Left hindlimb (tissue), 1 donor: ENCODE measurements around the gene GLG1.

Source experiments
- DNase-seq: peaks from one replicate; pipeline ENCODE4 v3.0.0-alpha.2; 2018

The GLG1 gene

GRCh38 chr16:74608381-74608780 is 1.5 kb upstream of the GLG1 start:
- no peak for DNase-seq

GRCh38 chr16:74607962-74608356 is 1.0 kb upstream of the GLG1 start:
- DNase-seq: no peak

- DNase-seq: no peak
These were observed 522 bp upstream of the GLG1 start for GRCh38 chr16:74607310-74607961.

- DNase-seq: no peak
These were observed 981 bp downstream of the GLG1 start for GRCh38 chr16:74605746-74606520.

- no peak for DNase-seq
These were observed 1.6 kb downstream of the GLG1 start for GRCh38 chr16:74605332-74605731.

GRCh38 chr16:74603848-74604247 is 3.1 kb downstream of the GLG1 start:
- no peak for DNase-seq

- DNase-seq: no peak
These were observed 5.6 kb downstream of the GLG1 start for GRCh38 chr16:74601126-74601871.

- no peak for DNase-seq
These were observed 10.3 kb downstream of the GLG1 start for GRCh38 chr16:74596586-74596985.

- DNase-seq: no peak
These were observed 14.1 kb downstream of the GLG1 start for GRCh38 chr16:74592847-74593246.

- DNase-seq: no peak
These were observed 14.9 kb downstream of the GLG1 start for GRCh38 chr16:74591876-74592650.

GRCh38 chr16:74586948-74587347 is 20.0 kb downstream of the GLG1 start:
- DNase-seq: no peak

GRCh38 chr16:74585846-74586443 is 21.0 kb downstream of the GLG1 start:
- no peak for DNase-seq

GRCh38 chr16:74583926-74584666 is 22.8 kb downstream of the GLG1 start:
- no peak for DNase-seq

GRCh38 chr16:74582970-74583369 is 23.9 kb downstream of the GLG1 start:
- DNase-seq: peak; percentile 44

GRCh38 chr16:74580833-74581232 is 26.1 kb downstream of the GLG1 start:
- no peak for DNase-seq

- no peak for DNase-seq
These were observed 28.1 kb downstream of the GLG1 start for GRCh38 chr16:74578838-74579237.

GRCh38 chr16:74578433-74578832 is 28.5 kb downstream of the GLG1 start:
- no peak for DNase-seq

GRCh38 chr16:74577882-74578366 is 29.0 kb downstream of the GLG1 start:
- DNase-seq: no peak

- DNase-seq: no peak
These were observed 30.9 kb downstream of the GLG1 start for GRCh38 chr16:74575807-74576643.

GRCh38 chr16:74575175-74575806 is 31.6 kb downstream of the GLG1 start:
- DNase-seq: no peak
